HCT116 (cell line): Measurements from ENCODE around the gene GNB1. TPM values are rescaled to one million over a fixed set of nuclear protein-coding genes. Genes with fewer than 3 reads are reported as not detected.

ENCODE experiments used
- ATAC-seq: fragments of 200-7000 bp; cut with Tn5 transposase; 2 replicates; pipeline ENCODE4 v1.9.1; 2020; ENCODE audit warnings: mild to moderate bottlenecking, moderate library complexity
- BruUV-seq: library from RNA; stranded (reverse); fragments of 400-500 nt; replicated peaks from 2 replicates; lab custom pipeline; 2021; lab: Mats Ljungman, UMichigan
- CTCF ChIA-PET: fragments of 300-600 bp; sonication (Branson Sonifier 250); formaldehyde crosslinking; loops from one replicate; lab custom pipeline; 2021; ENCODE audit warnings: antibody characterized with exemption; lab: Charles Lee
- POLR2A ChIA-PET: fragments of 300-600, 350-600 bp; sonication (Branson Sonifier 250); formaldehyde crosslinking; loops from one replicate; lab custom pipeline; 2021; ENCODE audit warnings: antibody characterized with exemption; lab: Charles Lee
- RAD21 ChIA-PET, 2 experiments: fragments of 300-600 bp; sonication (Branson Sonifier 250); formaldehyde crosslinking; loops; one replicate each; lab custom pipeline; 2023; ENCODE audit warnings: low total read pairs in 2 of 2; ENCODE audit not compliant: uncharacterized antibody in 2 of 2, unreplicated experiment in 2 of 2, low non-redundant PET in 1 of 2; lab: Charles Lee
- DNase-seq: peaks from one replicate; pipeline ENCODE4 v3.0.0-alpha.2; 2010; ENCODE audit warnings: low read depth, low spot score
- H2AFZ ChIP-seq: fragments of 200-600 bp; shearing (Covaris generic), sonication (generic); 2 replicates; pipeline ENCODE4 v1.6.1; 2017; ENCODE audit warnings: low read depth, mixed run types, mixed read lengths, antibody characterized with exemption, low read length; ENCODE audit not compliant: poor library complexity, severe bottlenecking
- H3K27ac ChIP-seq: 2 replicates; pipeline ENCODE4 v1.5.1; 2012; ENCODE audit warnings: low read depth, low read length
- H3K27me3 ChIP-seq: fragments of 200-600 bp; sonication (generic); 2 replicates; pipeline ENCODE4 v1.6.1; 2016; ENCODE audit warnings: mixed run types, low read length, mixed read lengths; ENCODE audit not compliant: insufficient read depth
- H3K36me3 ChIP-seq, 2 experiments: fragments of 200-500 bp in 1 of 2; fragments of 200-600 bp in 1 of 2; sonication (Bioruptor generic) in 1 of 2; sonication (generic) in 1 of 2; 2 replicates each; pipeline versions ENCODE4 v1.5.1 to v1.6.1; 2014 to 2016; ENCODE audit warnings: low read length in 2 of 2, inconsistent platforms in 1 of 2, mixed read lengths in 1 of 2, mixed run types in 1 of 2; ENCODE audit not compliant: insufficient read depth in 2 of 2, control insufficient read depth in 1 of 2
- H3K4me1 ChIP-seq, 2 experiments: fragments of 200-600 bp in 1 of 2; sonication (generic) in 1 of 2; 2 replicates each; pipeline versions ENCODE4 v1.5.1 to v1.6.1; 2012 to 2017; ENCODE audit warnings: low read length in 2 of 2, inconsistent platforms in 1 of 2, mild to moderate bottlenecking in 1 of 2, mixed read lengths in 1 of 2, mixed run types in 1 of 2, moderate library complexity in 1 of 2; ENCODE audit not compliant: insufficient read depth in 2 of 2, control insufficient read depth in 1 of 2
- H3K4me2 ChIP-seq: fragments of 200-600 bp; sonication (generic); 2 replicates; pipeline ENCODE4 v1.6.1; 2017; ENCODE audit warnings: mixed run types, low read length, mixed read lengths
- H3K4me3 ChIP-seq, 2 experiments: fragments of 200-600 bp in 1 of 2; sonication (generic) in 1 of 2; replicated peaks in 1 of 2; 2 replicates each; pipeline ENCODE4 v1.5.1; 2011 to 2016; ENCODE audit warnings: low read length in 2 of 2, control low read depth in 1 of 2, low read depth in 1 of 2, mild to moderate bottlenecking in 1 of 2, mixed read lengths in 1 of 2, mixed run types in 1 of 2
- H3K79me2 ChIP-seq: fragments of 200-600 bp; sonication (generic); 2 replicates; pipeline ENCODE4 v1.6.1; 2017; ENCODE audit warnings: mild to moderate bottlenecking, mixed run types, low read length, moderate library complexity, mixed read lengths; ENCODE audit not compliant: insufficient read depth
- H3K9ac ChIP-seq: fragments of 200-600 bp; sonication (generic); 2 replicates; pipeline ENCODE4 v1.6.1; 2016; ENCODE audit warnings: low read length, mixed read lengths
- H3K9me2 ChIP-seq: fragments of 200-600 bp; sonication (generic), shearing (Covaris generic); 2 replicates; pipeline ENCODE4 v1.6.1; 2017; ENCODE audit warnings: mixed run types, mild to moderate bottlenecking, moderate library complexity; ENCODE audit not compliant: insufficient read depth
- H3K9me3 ChIP-seq, 2 experiments: fragments of 200-500 bp in 1 of 2; fragments of 200-600 bp in 1 of 2; sonication (Bioruptor generic) in 1 of 2; sonication (generic) in 1 of 2; 2 replicates each; pipeline ENCODE4 v1.6.1; 2014 to 2017; ENCODE audit warnings: low read length in 2 of 2, mixed read lengths in 2 of 2, inconsistent platforms in 1 of 2, low read depth in 1 of 2, mild to moderate bottlenecking in 1 of 2, mixed run types in 1 of 2, moderate library complexity in 1 of 2; ENCODE audit not compliant: control insufficient read depth in 1 of 2, insufficient read depth in 1 of 2
- H4K20me1 ChIP-seq: fragments of 200-600 bp; sonication (generic), shearing (Covaris generic); 2 replicates; pipeline ENCODE4 v1.6.1; 2017; ENCODE audit warnings: mixed run types, mild to moderate bottlenecking, moderate library complexity; ENCODE audit not compliant: insufficient read depth
- ATF3 ChIP-seq: IDR thresholded peaks from 2 replicates; pipeline ENCODE4 v1.6.1; 2012
- CEBPB ChIP-seq: IDR thresholded peaks from 2 replicates; pipeline ENCODE4 v1.6.1; 2012; ENCODE audit warnings: low read depth
- CTCF ChIP-seq, 3 experiments: fragments of 200-600 bp in 1 of 3; sonication (generic) in 1 of 3; IDR thresholded peaks in 2 of 3; conservative IDR thresholded peaks in 1 of 3; 2 replicates each; pipeline ENCODE4 v1.5.1; 2012 to 2017; ENCODE audit warnings: low read depth in 2 of 3, low read length in 2 of 3, antibody characterized with exemption in 1 of 3, borderline replicate concordance in 1 of 3, control low read depth in 1 of 3, mild to moderate bottlenecking in 1 of 3, mixed read lengths in 1 of 3, mixed run types in 1 of 3, moderate library complexity in 1 of 3; ENCODE audit not compliant: insufficient read depth in 1 of 3
- ELF1 ChIP-seq: IDR thresholded peaks from 2 replicates; pipeline ENCODE4 v1.6.1; 2012; ENCODE audit warnings: low read depth, borderline replicate concordance
- EZH2 ChIP-seq: fragments of 200-600 bp; sonication (generic); IDR thresholded peaks from 2 replicates; pipeline ENCODE4 v1.6.1; 2017; ENCODE audit warnings: antibody characterized with exemption, mixed run types
- EZH2phosphoT487 ChIP-seq: fragments of 200-600 bp; IDR thresholded peaks from 2 replicates; pipeline ENCODE4 v1.6.1; 2018; ENCODE audit warnings: antibody characterized with exemption, borderline replicate concordance
- POLR2A ChIP-seq: IDR thresholded peaks from 2 replicates; pipeline ENCODE4 v1.7.0; 2011; ENCODE audit warnings: borderline replicate concordance; ENCODE audit not compliant: insufficient read depth, insufficient read length; ENCODE audit errors: extremely low read depth
- POLR2AphosphoS5 ChIP-seq: IDR thresholded peaks from 2 replicates; pipeline ENCODE4 v1.6.1; 2011; ENCODE audit warnings: mild to moderate bottlenecking, low read depth, low read length, moderate library complexity
- RAD21 ChIP-seq: IDR thresholded peaks from 2 replicates; pipeline ENCODE4 v1.6.1; 2012; ENCODE audit warnings: low read depth, mild to moderate bottlenecking
- REST ChIP-seq: IDR thresholded peaks from 2 replicates; pipeline ENCODE4 v1.6.1; 2012; ENCODE audit warnings: low read depth
- SIN3A ChIP-seq: IDR thresholded peaks from 2 replicates; pipeline ENCODE4 v1.6.1; 2012; ENCODE audit warnings: low read depth
- SP1 ChIP-seq: IDR thresholded peaks from 2 replicates; pipeline ENCODE4 v1.6.1; 2012; ENCODE audit warnings: low read depth
- SRF ChIP-seq: IDR thresholded peaks from 2 replicates; pipeline ENCODE4 v1.6.1; 2012; ENCODE audit warnings: low read depth
- TCF7L2 ChIP-seq: IDR thresholded peaks from 2 replicates; pipeline ENCODE4 v1.7.0; 2011; ENCODE audit warnings: borderline replicate concordance, inconsistent platforms; ENCODE audit not compliant: insufficient read depth, insufficient read length; ENCODE audit errors: extremely low read depth
- ZFX ChIP-seq: fragments of 450-650 bp; IDR thresholded peaks from 2 replicates; pipeline ENCODE4 v1.6.1; 2017
- intact Hi-C: fragments of 100-400 bp; cut with micrococcal nuclease; formaldehyde crosslinking; loops from 2 replicates; pipeline ENCODE4 v1.10.0; 2022
- total RNA-seq: library from RNA; stranded (reverse); gene quantifications from one replicate; pipeline ENCODE4 v1.2.1, GENCODE V29; 2021; ENCODE audit not compliant: unreplicated experiment

The GNB1 gene
- total RNA-seq, 1 experiment from 2014 or later, result 371 TPM

- TF ChIP-seq SIN3A (no peak), ATF3 (no peak), SRF (no peak), EZH2 (no peak), POLR2A (no peak)
- ChIA-PET POLR2A (no interaction called here), RAD21 (no interaction called here), CTCF (no interaction called here)
- BruUV-seq, result no TSS peak
- H3K4me2 ChIP-seq, result no peak overlapping the region
- no peaks in the 10 kb centered on the region for H3K9me3 ChIP-seq
- H3K79me2 ChIP-seq, result peaks cover 45% of the 10 kb centered on the region
- H3K9ac ChIP-seq, result no peak overlapping the region
- H3K4me1 ChIP-seq, result peaks cover 18 to 28% of the 10 kb centered on the region in 2 experiments
- ATAC-seq (no peak), DNase-seq (no peak)
- H3K27me3 ChIP-seq, result no peaks in the 10 kb centered on the region
- no peak overlapping the region for H3K27ac ChIP-seq
- no peak overlapping the region for H3K4me3 ChIP-seq
- peaks cover 7 to 53% of the 10 kb centered on the region in 2 experiments for H3K36me3 ChIP-seq
- no peaks in the 10 kb centered on the region for H3K9me2 ChIP-seq
- no peak overlapping the region for H2AFZ ChIP-seq
- intact Hi-C loops, result no loop called here
- H4K20me1 ChIP-seq, result no peaks in the 10 kb centered on the region
These were observed 134.0 kb downstream of the GNB1 start for GRCh38 chr1:1756661-1757421.

- no peak for DNase-seq
- Histone ChIP-seq H4K20me1 (no peaks in the 10 kb centered on the region), H3K27ac (peak overlapping the region; percentile 26; the same call in 1 of the 2 replicates), H3K27me3 (no peaks in the 10 kb centered on the region), H3K4me3 (no peak overlapping the region), H2AFZ (no peak overlapping the region), H3K9me3 (no peaks in the 10 kb centered on the region), H3K9ac (no peak overlapping the region), H3K36me3 (peaks cover 5 to 45% of the 10 kb centered on the region in 2 experiments), H3K4me1 (peaks cover 18 to 28% of the 10 kb centered on the region in 2 experiments), H3K79me2 (peaks cover 39% of the 10 kb centered on the region), H3K4me2 (no peak overlapping the region), H3K9me2 (no peaks in the 10 kb centered on the region)
- intact Hi-C loops, result no loop called here
- POLR2A ChIA-PET, result no interaction called here
- RAD21 ChIA-PET, result no interaction called here
- no peak for ATAC-seq
- CTCF ChIA-PET, result no interaction called here
- no TSS peak for BruUV-seq
- TF ChIP-seq EZH2phosphoT487, result no peak
- no peak for TF ChIP-seq POLR2A
- TF ChIP-seq REST, result no peak
- TF ChIP-seq SP1, result no peak
- TF ChIP-seq SIN3A, result no peak
- no peak for TF ChIP-seq EZH2
- no peak for TF ChIP-seq RAD21
- no peak for TF ChIP-seq ZFX
- no peak for TF ChIP-seq CTCF (IDR thresholded peaks at IDR 0.05 in 2 of 3, conservative IDR thresholded peaks at IDR 0.05 in 1 of 3; ENCODE audit: borderline replicate concordance in 1 of 3, insufficient read depth in 1 of 3, low read depth in 2 of 3, low read length in 2 of 3)
- no peak for TF ChIP-seq CEBPB
- no peak for TF ChIP-seq POLR2AphosphoS5
- TF ChIP-seq ELF1, result no peak
- TF ChIP-seq TCF7L2, result no peak
These were observed 135.0 kb downstream of the GNB1 start for GRCh38 chr1:1755852-1756251.
